AG20443 (cell line): Measurements from ENCODE around the gene RNF11.
"Not testable (repeated sequence)": the region's sequence is repeated elsewhere in the genome, so short reads cannot be mapped to it uniquely, and the experiment has no call there.

ENCODE experiments used
- DNase-seq: peaks from one replicate; pipeline ENCODE4 v3.0.0; 2012; ENCODE audit warnings: low spot score, mixed read lengths

Gene RNF11

GRCh38 chr1:51235673-51236530, at the start of gene RNF11:
Gene RNF11 (plus strand): TSS chr1:51236273. CDS start chr1:51236757, 484 bp downstream.
- DNase-seq = peak; percentile 98

GRCh38 chr1:51188230-51188629, 47.8 kb upstream of the RNF11 start:
- DNase-seq = no peak

GRCh38 chr1:51189421-51190073, 46.5 kb upstream of the RNF11 start:
- peak; percentile 76 for DNase-seq

GRCh38 chr1:51190961-51191360, 45.1 kb upstream of the RNF11 start:
- no peak for DNase-seq

GRCh38 chr1:51192213-51192843, 43.7 kb upstream of the RNF11 start:
- peak; percentile 73 for DNase-seq

GRCh38 chr1:51193564-51193963, 42.5 kb upstream of the RNF11 start:
- DNase-seq = no peak

GRCh38 chr1:51203121-51203873, 32.8 kb upstream of the RNF11 start:
- no peak for DNase-seq

- no peak for DNase-seq
Measured at GRCh38 chr1:51203874-51204245, 32.2 kb upstream of the RNF11 start.

GRCh38 chr1:51210055-51210454, 26.0 kb upstream of the RNF11 start:
- DNase-seq = no peak

- DNase-seq = no peak
Measured at GRCh38 chr1:51210676-51211075, 25.4 kb upstream of the RNF11 start.

- peak; percentile 71 for DNase-seq
Measured at GRCh38 chr1:51214615-51215131, 21.4 kb upstream of the RNF11 start.

GRCh38 chr1:51215169-51215568, 20.9 kb upstream of the RNF11 start:
- peak; percentile 21 for DNase-seq

GRCh38 chr1:51216631-51217030, 19.4 kb upstream of the RNF11 start:
- DNase-seq = no peak

- no peak for DNase-seq
Measured at GRCh38 chr1:51217101-51217500, 19.0 kb upstream of the RNF11 start.

- no peak for DNase-seq
Measured at GRCh38 chr1:51218570-51218969, 17.5 kb upstream of the RNF11 start.

GRCh38 chr1:51219022-51219421, 17.1 kb upstream of the RNF11 start:
- DNase-seq = no peak

- not testable (repeated sequence) for DNase-seq
Measured at GRCh38 chr1:51221529-51221928, 14.5 kb upstream of the RNF11 start.

- no peak for DNase-seq
Measured at GRCh38 chr1:51222136-51222787, 13.8 kb upstream of the RNF11 start.

GRCh38 chr1:51222809-51223208, 13.3 kb upstream of the RNF11 start:
- no peak for DNase-seq

- DNase-seq = no peak
Measured at GRCh38 chr1:51224255-51224654, 11.8 kb upstream of the RNF11 start.

GRCh38 chr1:51227231-51227960, 8.7 kb upstream of the RNF11 start:
- DNase-seq = not testable (repeated sequence)
